ENCODE measurements around the gene SPSB3.
"Not testable (repeated sequence)": the region's sequence is repeated elsewhere in the genome, so short reads cannot be mapped to it uniquely, and the experiment has no call there.

SPSB3 gene

DNA sequence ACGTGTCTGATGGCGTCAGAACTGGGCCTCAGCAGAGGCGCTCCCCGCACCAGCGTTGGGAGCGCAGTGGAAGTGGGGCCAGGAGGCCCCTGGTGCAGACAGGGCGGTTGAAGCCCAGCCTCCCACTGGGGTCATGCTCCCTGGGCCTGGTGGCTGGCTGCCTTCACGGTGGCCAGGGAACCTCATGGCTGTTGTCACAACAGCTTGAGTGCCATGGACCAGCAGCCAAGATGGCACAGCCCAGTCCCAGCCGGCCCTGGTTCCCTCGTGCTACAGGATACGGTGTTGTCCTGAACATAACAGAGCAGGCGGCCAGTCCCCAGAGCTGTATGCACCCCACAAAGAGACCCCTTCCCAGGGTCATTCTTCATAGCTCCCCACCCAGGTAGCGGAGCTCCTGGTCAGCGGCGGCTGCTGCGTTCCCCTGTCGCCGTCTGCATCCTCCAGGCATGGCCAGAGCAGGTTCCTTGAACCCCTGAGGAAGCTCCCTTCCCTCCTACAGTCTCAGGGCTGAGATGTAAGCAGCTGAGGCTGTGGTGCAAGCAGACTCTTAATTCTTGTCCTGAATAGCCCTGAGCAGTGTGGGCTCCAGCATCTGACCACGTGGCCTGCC lies 40.7 kb downstream of the SPSB3 start:
- no peak for DNase-seq (ENCODE audit: low read depth)

DNA sequence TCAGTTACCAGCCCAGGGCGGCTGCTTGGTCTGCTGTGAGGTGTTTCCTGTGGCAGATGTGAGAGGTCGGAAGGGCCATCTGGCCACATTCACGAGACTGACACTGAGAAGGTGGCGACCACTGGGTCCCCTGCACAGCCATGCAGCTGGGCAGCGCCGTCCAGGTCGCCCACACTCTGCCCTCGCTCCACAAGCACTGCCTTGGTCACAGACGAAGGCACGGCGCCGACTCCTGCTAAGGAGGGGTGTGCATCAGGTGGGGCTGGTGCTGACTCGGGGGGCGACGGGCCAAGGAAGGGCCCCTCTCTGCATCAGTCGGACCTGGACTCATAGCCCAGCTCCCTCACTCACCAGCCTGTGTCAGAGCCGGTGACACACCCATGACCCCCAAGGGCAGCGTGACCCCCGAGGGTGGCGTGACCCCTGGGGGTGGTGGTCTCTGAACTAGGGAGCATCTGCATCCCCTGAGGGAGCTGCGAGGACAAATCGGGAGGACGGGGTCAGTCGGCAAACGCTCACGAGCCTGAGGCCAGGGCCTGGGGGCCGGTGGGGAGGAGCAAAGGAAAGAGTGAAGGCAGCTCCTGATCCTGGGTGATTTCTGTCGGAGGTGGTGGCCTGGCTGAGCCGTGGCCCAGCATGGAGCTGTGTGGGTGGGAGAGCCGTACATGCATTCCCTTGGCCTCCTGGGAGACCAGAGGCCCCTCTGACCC lies 41.4 kb downstream of the SPSB3 start:
- no peak for DNase-seq (ENCODE audit: low read depth)

DNA sequence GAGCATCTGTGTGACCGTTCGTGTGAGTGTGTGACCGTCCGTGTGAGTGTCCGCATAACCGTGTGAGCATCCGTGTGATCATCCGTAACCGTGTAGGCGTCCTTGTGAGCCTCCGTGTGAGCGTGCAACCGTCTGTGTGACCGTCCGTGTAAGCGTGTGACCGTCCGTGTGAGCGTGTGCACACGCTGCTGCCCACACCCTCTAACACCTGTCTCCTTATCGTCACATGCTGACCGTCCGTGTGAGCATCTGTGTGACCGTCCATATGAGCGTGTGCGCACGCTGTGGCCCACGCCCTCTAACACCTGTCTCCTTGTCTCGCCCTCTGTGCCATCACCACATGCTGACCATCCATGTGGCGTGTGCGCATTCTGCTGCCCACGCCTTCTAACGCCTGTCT lies 42.1 kb downstream of the SPSB3 start:
- DNase-seq (ENCODE audit: low read depth) = no peak

DNA sequence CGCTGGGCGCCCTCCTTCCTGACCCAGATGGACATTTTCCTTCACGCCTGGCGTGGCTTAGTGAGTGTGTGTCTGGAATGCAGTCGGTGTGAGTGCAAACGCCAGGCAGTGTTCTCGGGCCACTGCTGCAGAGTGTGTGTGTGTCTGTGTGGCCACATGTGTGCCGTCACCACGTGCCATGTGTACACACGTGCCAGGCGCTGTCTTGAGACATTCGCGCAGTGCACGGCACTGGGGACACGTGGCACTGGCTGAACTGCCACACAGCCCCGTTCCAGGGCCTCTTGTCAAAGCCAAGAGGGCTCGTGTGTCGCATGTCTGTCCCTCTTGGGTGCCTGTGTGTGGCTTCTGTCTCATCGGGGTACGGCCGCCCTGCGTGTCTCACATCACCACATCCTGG lies 47.6 kb downstream of the SPSB3 start:
- DNase-seq (ENCODE audit: low read depth) = no peak

DNA sequence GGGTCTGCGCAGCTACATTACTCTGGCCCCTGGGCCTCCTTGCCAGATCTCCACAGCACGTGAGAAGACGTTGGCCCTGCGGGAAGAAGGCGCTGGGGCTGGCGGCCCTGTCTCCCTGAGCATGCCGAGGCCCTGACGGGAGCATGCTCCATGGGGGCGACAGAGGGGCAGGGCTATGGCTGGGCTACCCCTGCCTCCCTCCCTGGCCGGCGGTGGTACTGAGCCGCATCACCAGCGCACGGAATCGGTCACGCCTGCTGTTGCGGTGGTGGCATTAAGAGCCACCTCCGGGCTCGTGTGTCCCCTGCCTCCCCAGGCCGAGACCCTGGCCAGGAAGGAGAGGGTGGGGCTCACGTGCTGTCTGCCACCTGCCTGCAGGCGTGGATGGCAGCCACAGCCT lies 48.2 kb downstream of the SPSB3 start:
- no peak for DNase-seq (ENCODE audit: low read depth)

DNA sequence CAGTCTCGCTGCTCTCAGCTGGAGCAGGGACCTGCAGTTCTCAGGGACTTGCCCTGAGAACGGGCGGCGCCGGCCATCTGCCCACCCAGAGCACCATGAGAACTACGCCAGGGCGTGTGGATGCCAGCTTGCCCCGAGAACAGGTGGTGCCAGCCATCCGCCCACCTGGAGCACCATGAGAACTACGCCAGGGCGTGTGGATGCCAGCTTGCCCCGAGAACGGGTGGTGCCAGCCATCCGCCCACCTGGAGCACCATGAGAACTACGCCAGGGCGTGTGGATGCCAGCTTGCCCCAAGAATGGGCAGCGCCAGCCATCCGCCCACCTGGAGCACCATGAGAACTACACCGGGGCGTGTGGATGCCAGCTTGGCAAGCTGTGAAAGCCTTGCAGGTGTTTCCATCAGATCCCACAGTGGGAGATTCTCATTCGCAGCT lies 49.8 kb downstream of the SPSB3 start:
- not testable (repeated sequence) for DNase-seq (ENCODE audit: low read depth)

DNA sequence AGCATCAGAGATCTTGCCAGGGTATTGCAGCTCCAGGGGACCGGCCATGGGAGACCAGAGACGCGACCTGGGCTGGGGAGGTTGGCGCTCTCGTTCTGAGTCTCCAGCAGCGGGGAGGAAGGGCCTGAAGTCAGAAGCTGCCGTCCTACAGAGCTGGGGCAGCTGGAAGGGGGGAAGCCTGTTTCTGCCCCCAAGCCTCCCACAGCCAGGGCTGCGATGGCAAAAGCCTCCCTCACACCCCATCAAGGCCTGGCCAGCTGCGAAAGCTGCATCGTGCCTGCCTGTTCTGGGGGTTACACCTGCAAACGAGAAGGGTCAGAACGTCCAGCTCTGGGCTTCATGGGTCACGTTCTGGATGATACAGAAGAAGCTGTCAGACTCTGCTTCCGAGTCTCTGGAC lies 50.3 kb downstream of the SPSB3 start:
- DNase-seq (ENCODE audit: low read depth) = no peak

DNA sequence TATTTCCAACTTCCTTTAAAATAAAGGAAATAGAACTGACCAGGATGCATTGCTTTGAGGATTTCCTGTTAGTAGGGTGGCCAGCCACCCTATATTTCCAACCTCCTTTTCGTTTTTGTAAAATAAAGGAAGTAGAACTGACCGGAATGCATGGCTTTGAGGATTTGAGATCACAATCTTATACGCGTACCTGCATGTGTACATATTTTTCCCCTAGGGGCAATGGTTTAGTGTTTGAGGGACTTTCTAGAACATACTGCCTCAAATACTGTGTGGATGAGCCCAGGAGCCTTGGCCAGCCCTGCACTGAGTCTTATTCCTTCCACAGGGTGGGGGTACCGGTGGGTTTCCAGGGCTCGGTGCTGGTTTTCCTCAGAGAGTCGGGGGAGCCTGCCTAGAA lies 50.8 kb downstream of the SPSB3 start:
- DNase-seq (ENCODE audit: low read depth) = no peak

DNA sequence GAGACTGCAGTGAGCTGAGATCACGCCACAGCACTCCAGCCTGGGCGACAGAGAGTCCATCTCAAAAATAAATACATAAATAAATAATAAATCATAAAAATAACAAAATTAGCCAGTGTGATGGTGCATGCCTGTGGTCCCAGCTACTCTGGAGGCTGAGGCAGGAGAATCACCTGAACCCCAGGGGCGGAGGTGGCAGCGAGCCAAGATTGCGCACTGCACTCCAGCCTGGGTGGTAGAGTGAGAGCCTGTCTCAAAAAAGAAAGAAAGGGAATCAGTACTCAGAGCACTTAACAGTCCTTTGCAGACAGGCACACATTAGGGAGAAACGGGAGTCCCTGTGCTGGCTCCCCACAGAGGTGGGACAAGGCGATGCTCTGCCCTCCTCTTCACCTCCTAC lies 51.3 kb downstream of the SPSB3 start:
- DNase-seq (ENCODE audit: low read depth) = no peak

DNA sequence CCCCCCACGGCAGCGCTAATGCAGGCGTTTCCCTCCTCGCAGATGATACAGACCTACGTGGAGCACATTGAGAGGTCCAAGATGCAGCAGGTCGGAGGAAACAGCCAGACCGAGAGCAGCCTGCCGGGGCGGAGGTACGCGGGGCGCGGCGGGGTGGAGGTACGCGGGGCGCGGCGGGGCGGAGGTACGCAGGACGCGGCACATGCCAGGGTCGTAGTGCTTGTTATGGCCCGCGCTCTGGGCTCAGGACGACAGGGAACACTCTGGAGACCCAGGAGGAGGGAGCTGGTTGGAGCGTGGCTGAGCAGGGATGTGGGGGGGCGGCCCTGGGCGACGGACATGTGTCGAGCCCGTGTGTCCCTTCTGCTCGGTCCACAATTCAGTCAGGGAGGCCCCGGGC lies 52.9 kb downstream of the SPSB3 start:
- no peak for DNase-seq (ENCODE audit: low read depth)

DNA sequence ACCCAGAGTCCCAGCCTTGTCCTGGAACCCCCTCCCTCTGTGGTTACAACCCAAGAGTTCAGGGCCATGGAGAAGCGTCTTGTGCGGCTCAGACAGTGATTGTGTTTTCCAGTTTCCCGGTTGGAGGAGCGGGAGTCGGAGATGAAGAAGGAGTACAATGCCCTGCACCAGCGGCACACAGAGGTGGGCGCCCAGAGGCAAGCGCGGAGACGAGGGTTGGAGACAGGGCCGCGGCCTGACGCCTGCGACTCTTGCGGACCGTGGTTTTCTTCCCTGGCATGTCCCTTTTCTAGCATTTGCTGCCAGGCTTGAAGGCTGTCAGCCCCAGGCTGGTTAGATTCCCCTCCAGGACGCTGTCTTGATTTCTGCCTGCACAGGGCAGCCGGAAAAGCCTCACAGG lies 53.3 kb downstream of the SPSB3 start:
- no peak for DNase-seq (ENCODE audit: low read depth)

DNA sequence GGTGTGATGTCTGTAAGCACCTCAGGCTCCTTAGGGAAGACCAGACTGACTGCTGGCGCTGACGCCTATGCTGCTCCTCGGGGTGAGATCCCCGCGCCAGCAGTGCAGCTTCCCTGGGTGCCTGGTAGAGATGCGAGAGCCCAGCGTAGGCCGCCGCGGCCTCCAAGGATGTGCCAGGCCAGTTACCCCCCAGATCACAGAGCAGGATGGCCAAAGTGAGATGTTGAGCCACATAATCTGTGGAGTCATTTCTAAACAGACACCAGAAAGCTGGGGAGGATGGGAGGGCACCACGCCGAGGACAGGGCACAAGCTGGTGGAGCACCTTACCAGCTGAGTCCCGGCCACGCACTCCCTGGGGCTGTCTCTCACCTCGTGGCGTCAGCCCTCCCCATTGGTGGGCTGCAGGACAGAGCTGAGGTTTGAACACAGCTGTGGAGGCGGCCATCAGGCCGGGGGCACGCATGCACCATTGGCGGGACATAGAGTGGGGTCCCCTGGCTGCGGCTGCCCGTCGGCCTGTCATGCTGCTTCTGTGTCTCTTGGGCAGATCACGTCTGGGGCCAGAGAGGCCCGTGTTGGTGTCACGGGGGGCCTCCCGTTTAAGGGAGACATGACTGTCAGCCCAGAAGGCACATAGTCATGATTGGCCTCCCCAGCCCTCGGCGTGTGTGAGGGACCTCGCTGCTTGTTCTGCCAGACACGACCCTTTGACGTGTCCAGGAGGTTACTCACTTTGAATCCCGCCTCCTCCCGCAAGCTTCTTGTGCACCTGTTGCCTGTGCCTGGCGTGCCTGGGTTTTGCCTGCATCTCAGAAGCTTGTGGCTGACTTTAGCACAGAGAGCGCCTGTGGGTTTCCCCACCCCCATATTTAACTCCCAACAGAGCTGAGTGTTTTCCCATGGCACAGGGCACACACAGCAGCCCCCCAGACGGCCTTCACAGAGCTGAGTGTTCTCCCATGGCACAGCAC lies 54.4 kb downstream of the SPSB3 start:
- no peak for DNase-seq (ENCODE audit: low read depth)

Data from GM04504 (cell line).